ENCODE data around the gene USP5.
"Not testable (repeated sequence)": the region's sequence is repeated elsewhere in the genome, so short reads cannot be mapped to it uniquely, and the experiment has no call there.

DNA sequence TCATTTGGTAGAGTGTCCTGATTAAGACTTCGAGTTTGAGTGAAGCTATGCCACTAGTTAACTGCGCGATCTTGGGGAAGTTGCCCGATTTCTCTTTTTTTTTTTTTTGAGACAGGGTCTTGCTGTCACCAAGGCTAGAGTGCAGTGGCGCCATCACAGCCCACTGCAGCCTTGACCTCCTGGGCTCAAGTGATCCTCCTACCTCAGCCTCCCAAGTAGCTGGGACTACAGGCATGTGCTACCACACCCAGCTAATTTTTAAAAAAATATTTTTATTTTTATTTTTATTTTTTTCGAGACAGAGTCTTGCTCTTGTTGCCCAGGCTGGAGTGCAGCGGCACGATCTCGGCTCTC is 22.0 kb downstream of the USP5 start:
- TF ChIP-seq EZH2 (IDR thresholded peaks at IDR 0.05; ENCODE audit: low read length, unreplicated experiment), result not testable (repeated sequence)
- TF ChIP-seq, protein P1, sequence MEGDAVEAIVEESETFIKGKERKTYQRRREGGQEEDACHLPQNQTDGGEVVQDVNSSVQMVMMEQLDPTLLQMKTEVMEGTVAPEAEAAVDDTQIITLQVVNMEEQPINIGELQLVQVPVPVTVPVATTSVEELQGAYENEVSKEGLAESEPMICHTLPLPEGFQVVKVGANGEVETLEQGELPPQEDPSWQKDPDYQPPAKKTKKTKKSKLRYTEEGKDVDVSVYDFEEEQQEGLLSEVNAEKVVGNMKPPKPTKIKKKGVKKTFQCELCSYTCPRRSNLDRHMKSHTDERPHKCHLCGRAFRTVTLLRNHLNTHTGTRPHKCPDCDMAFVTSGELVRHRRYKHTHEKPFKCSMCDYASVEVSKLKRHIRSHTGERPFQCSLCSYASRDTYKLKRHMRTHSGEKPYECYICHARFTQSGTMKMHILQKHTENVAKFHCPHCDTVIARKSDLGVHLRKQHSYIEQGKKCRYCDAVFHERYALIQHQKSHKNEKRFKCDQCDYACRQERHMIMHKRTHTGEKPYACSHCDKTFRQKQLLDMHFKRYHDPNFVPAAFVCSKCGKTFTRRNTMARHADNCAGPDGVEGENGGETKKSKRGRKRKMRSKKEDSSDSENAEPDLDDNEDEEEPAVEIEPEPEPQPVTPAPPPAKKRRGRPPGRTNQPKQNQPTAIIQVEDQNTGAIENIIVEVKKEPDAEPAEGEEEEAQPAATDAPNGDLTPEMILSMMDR (conservative IDR thresholded peaks at IDR 0.05; ENCODE audit: low read depth, low read length), result not testable (repeated sequence)

Data from PC-3 (cell line).